ENCODE results near the gene ACTA2. TPM values are rescaled to one million over a fixed set of nuclear protein-coding genes. Genes with fewer than 3 reads are reported as not detected.

ACTA2 gene
- total and polyA plus RNA-seq, 4 donors, result 3,163 to 9,611 (median 4,255) TPM

DNA sequence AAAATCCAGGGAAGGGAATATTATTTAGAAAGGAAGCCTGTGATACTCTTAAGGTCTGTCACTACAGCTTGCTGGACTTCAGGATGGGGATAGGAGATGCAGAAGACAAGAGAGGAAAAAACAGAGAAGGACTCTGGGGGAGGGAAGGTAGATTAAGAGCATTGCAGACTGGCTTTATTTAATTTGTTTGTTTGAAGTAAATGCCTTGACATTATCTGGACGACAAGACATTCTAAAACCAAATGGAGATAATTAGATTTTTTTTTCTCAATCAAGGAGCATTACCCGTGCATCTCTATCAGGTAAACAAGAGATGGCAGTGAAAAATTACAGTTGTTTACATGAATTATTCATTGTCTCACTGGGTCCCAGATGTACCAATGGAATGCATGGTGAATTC, 24.3 kb downstream of the ACTA2 start:
- ATAC-seq (ENCODE audit: low FRiP score) (no peak), DNase-seq (no peak)
- intact Hi-C loops (cut with DNase I), result no loop called here
- no peaks in the 10 kb centered on the region for H3K27me3 ChIP-seq (ENCODE audit: control insufficient read depth in 1 of 2, insufficient read depth in 2 of 2, low read length in 1 of 2)
- no peaks in the 10 kb centered on the region for H3K9me3 ChIP-seq (ENCODE audit: control insufficient read depth, low read length)
- H3K27ac ChIP-seq (ENCODE audit: low read depth in 1 of 2, low read length in 2 of 2), result no peak overlapping the region
- 63 to 75% methylated on average over 2 of the region's 2 CpGs for WGBS, 2 donors
- H3K4me3 ChIP-seq (ENCODE audit: low read length in 2 of 2), result no peak overlapping the region
- H3K36me3 ChIP-seq (ENCODE audit: control insufficient read depth in 1 of 2, insufficient read depth in 2 of 2, low read length in 1 of 2), result no peaks in the 10 kb centered on the region
- no peaks in the 10 kb centered on the region for H3K4me1 ChIP-seq (ENCODE audit: control insufficient read depth in 1 of 2, insufficient read depth in 2 of 2, low read length in 2 of 2)

DNA sequence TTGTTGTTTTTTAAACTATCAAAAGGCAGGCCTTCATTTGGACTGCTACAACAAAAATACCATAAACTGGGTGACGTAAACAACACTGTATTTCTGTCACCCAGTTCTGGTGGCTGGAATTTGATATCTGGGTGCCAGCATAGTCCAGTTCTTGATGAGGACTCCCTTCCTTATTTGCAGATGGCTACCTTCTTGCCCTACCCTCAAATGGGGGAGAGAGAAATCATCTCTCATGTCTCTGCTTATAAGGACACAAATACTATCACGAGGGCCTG, 25.2 kb downstream of the ACTA2 start:
- DNase-seq (no peak), ATAC-seq (ENCODE audit: low FRiP score) (no peak)
- no peak overlapping the region for H3K4me3 ChIP-seq (ENCODE audit: low read length in 2 of 2)
- no peak overlapping the region for H3K27ac ChIP-seq (ENCODE audit: low read depth in 1 of 2, low read length in 2 of 2)
- no peaks in the 10 kb centered on the region for H3K9me3 ChIP-seq (ENCODE audit: control insufficient read depth, low read length)
- H3K4me1 ChIP-seq (ENCODE audit: control insufficient read depth in 1 of 2, insufficient read depth in 2 of 2, low read length in 2 of 2), result no peaks in the 10 kb centered on the region
- H3K36me3 ChIP-seq (ENCODE audit: control insufficient read depth in 1 of 2, insufficient read depth in 2 of 2, low read length in 1 of 2), result no peaks in the 10 kb centered on the region
- WGBS, 2 donors, result 87 to 95% methylated on average over 2 of the region's 2 CpGs
- H3K27me3 ChIP-seq (ENCODE audit: control insufficient read depth in 1 of 2, insufficient read depth in 2 of 2, low read length in 1 of 2), result no peaks in the 10 kb centered on the region
- intact Hi-C loops (cut with DNase I), result no loop called here

DNA sequence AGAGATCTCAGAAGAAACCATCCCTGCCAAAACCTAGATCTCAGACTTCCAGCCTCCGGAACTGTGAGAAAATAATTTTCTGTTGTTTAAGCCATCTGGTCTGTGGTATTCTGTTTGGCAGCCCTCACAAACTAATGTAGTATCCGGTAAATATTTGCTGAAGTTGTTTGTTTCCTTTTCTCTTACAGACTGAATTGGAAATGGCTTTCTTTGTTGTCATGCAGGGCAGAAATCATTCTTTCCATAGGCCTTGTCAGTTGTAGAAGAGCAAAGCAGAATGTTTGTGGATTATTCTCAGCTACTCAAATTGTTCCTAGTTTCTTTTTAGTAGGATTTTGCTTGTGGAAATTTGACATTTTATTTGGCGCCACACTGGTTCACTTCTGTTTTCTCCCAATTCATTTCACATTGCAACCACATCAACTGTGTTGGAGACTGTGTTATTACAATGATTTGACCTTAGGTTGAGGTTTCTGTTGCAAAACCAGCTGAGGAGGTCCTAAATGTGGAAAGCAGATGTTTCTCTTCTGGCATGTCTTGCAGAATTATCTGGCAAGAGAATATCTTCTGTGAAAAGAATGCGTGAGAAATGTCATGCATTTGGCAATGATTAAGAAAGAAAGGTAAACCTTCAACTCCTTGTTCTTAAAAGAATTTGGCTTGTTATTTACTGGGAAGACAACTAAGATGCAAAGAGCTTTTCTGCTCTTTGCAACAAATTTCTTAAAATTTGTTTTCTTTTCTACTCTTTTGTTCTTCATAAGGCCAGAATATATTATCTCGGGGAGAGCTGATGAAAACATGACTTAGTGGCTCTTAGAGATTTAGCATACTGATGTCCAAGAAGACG, 25.8 kb downstream of the ACTA2 start:
- Histone ChIP-seq H3K27ac (ENCODE audit: low read depth in 1 of 2, low read length in 2 of 2) (no peak overlapping the region), H3K27me3 (ENCODE audit: control insufficient read depth in 1 of 2, insufficient read depth in 2 of 2, low read length in 1 of 2) (no peaks in the 10 kb centered on the region), H3K4me1 (ENCODE audit: control insufficient read depth in 1 of 2, insufficient read depth in 2 of 2, low read length in 2 of 2) (no peaks in the 10 kb centered on the region), H3K36me3 (ENCODE audit: control insufficient read depth in 1 of 2, insufficient read depth in 2 of 2, low read length in 1 of 2) (no peaks in the 10 kb centered on the region), H3K4me3 (ENCODE audit: low read length in 2 of 2) (no peak overlapping the region), H3K9me3 (ENCODE audit: control insufficient read depth, low read length) (no peaks in the 10 kb centered on the region)
- DNase-seq (no peak), ATAC-seq (ENCODE audit: low FRiP score) (peak; percentile 46)
- intact Hi-C loops (cut with DNase I), result no loop called here
- 73 to 75% methylated on average over 6 of the region's 6 CpGs for WGBS, 2 donors

DNA sequence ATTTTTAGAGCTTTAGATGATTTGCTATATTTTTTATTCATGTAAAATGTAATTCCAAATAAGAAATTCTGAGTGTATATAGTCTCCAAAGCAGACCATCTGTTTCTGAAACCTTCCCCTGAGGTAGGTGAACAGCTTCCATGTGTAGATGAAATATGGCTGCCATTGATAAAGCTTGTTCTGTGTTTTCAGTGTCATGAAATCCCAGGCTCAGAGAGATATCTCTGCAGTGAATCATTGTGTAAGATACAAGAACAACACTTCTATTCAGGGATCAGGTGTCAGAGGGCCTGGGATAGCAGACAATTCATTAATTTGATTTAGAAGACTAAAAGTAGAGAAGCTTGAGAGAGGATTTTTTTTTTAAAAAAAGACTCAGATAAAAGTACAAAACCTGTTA, 29.1 kb downstream of the ACTA2 start:
- no peak overlapping the region for H3K27ac ChIP-seq (ENCODE audit: low read depth in 1 of 2, low read length in 2 of 2)
- ATAC-seq (ENCODE audit: low FRiP score), result no peak
- intact Hi-C loops (cut with DNase I), result no loop called here

DNA sequence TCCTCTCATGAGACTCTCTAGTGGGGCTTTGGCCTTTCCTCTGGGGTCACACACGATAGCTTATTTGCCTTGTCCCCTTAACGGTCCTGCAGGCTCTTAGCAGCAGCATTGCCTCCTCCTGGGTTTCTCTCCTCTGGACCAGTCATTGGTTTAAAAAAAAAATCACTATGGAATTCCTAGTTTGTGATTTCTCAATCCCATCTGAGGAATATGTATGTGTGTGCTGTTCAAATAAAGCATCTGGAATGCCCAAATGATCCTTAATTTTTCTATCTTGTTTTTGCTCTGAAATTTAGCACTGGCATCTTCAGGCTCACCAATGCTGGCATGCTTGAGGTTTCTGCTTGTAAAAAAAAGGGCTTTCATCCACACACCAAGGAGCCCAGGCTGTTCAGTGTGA, 30.5 kb downstream of the ACTA2 start:
- no peak overlapping the region for H3K4me3 ChIP-seq (ENCODE audit: low read length in 2 of 2)
- no peaks in the 10 kb centered on the region for H3K36me3 ChIP-seq (ENCODE audit: control insufficient read depth in 1 of 2, insufficient read depth in 2 of 2, low read length in 1 of 2)
- 80 to 86% methylated on average over 2 of the region's 2 CpGs for WGBS, 2 donors
- ATAC-seq (ENCODE audit: low FRiP score), result no peak
- no peak overlapping the region for H3K27ac ChIP-seq (ENCODE audit: low read depth in 1 of 2, low read length in 2 of 2)
- intact Hi-C loops (cut with DNase I), result no loop called here
- no peaks in the 10 kb centered on the region for H3K9me3 ChIP-seq (ENCODE audit: control insufficient read depth, low read length)
- H3K4me1 ChIP-seq (ENCODE audit: control insufficient read depth in 1 of 2, insufficient read depth in 2 of 2, low read length in 2 of 2), result no peaks in the 10 kb centered on the region
- no peak for DNase-seq
- no peaks in the 10 kb centered on the region for H3K27me3 ChIP-seq (ENCODE audit: control insufficient read depth in 1 of 2, insufficient read depth in 2 of 2, low read length in 1 of 2)

More for the DNA sequence above, 29.1 kb downstream of the ACTA2 start:
- Histone ChIP-seq H3K27me3 (ENCODE audit: control insufficient read depth in 1 of 2, insufficient read depth in 2 of 2, low read length in 1 of 2) (no peaks in the 10 kb centered on the region), H3K4me3 (ENCODE audit: low read length in 2 of 2) (no peak overlapping the region), H3K4me1 (ENCODE audit: control insufficient read depth in 1 of 2, insufficient read depth in 2 of 2, low read length in 2 of 2) (no peaks in the 10 kb centered on the region), H3K36me3 (ENCODE audit: control insufficient read depth in 1 of 2, insufficient read depth in 2 of 2, low read length in 1 of 2) (no peaks in the 10 kb centered on the region), H3K9me3 (ENCODE audit: control insufficient read depth, low read length) (no peaks in the 10 kb centered on the region)
- no peak for DNase-seq

DNA sequence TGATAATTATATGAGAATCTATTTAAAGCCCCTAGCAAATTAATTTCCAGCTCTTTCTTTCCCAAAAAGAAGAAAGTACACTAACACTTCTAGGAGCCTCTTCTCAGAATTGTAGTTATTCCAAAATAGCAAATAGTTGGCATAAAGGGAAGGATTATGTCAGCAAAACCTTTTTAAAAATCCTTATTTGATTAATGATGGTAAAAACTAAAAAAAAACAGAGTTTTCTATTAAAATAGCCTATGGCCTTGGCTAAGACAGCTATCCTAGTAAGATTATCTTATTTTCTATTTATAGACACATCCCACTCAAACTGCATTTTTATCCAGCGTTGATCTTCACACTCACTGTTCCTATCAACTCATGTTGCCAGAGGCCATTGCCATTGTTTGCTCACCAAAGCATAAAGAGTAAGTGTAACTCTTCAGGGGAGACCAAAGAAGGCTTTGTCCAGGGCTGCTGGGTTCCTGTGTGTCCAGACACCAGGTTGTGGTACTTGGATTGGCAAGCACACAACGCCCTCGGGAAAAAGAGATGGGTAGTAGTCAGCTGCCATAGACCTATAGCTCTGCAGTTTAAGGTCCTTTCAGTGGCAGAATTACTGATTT, 31.5 kb downstream of the ACTA2 start:
- no peak for ATAC-seq (ENCODE audit: low FRiP score)
- Histone ChIP-seq H3K36me3 (ENCODE audit: control insufficient read depth in 1 of 2, insufficient read depth in 2 of 2, low read length in 1 of 2) (no peaks in the 10 kb centered on the region), H3K4me3 (ENCODE audit: low read length in 2 of 2) (no peak overlapping the region), H3K27me3 (ENCODE audit: control insufficient read depth in 1 of 2, insufficient read depth in 2 of 2, low read length in 1 of 2) (no peaks in the 10 kb centered on the region), H3K4me1 (ENCODE audit: control insufficient read depth in 1 of 2, insufficient read depth in 2 of 2, low read length in 2 of 2) (no peaks in the 10 kb centered on the region), H3K9me3 (ENCODE audit: control insufficient read depth, low read length) (no peaks in the 10 kb centered on the region), H3K27ac (ENCODE audit: low read depth in 1 of 2, low read length in 2 of 2) (no peak overlapping the region)
- no peak for DNase-seq
- intact Hi-C loops (cut with DNase I), result no loop called here
- WGBS, 2 donors, result 3 to 11% methylated on average over 3 of the region's 3 CpGs

DNA sequence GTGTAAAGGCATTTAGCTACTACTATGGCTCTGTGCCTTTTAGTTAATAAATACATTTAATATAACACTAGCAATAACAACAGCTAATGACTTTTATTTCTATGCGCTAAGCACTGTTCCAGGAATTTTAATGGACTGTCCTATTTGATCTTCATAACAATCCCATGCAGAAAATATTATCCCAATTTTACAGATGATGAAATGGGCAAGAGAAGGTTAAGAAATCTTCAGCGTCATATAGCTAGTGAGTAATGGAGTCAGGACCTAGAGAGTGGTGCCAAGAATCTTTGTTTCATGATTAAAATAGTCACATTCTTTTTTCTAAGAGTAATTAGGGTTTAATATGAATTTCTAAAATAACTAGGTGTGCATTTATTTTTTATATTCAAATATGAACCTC, 32.4 kb downstream of the ACTA2 start:
- DNase-seq, result no peak
- intact Hi-C loops (cut with DNase I), result no loop called here
- H3K27me3 ChIP-seq (ENCODE audit: control insufficient read depth in 1 of 2, insufficient read depth in 2 of 2, low read length in 1 of 2), result no peaks in the 10 kb centered on the region
- WGBS, 2 donors, result 46 to 47% methylated on average over 2 of the region's 2 CpGs
- H3K27ac ChIP-seq (ENCODE audit: low read depth in 1 of 2, low read length in 2 of 2), result no peak overlapping the region
- no peaks in the 10 kb centered on the region for H3K36me3 ChIP-seq (ENCODE audit: control insufficient read depth in 1 of 2, insufficient read depth in 2 of 2, low read length in 1 of 2)
- no peak overlapping the region for H3K4me3 ChIP-seq (ENCODE audit: low read length in 2 of 2)
- ATAC-seq (ENCODE audit: low FRiP score), result no peak
- H3K4me1 ChIP-seq (ENCODE audit: control insufficient read depth in 1 of 2, insufficient read depth in 2 of 2, low read length in 2 of 2), result no peaks in the 10 kb centered on the region
- no peaks in the 10 kb centered on the region for H3K9me3 ChIP-seq (ENCODE audit: control insufficient read depth, low read length)

DNA sequence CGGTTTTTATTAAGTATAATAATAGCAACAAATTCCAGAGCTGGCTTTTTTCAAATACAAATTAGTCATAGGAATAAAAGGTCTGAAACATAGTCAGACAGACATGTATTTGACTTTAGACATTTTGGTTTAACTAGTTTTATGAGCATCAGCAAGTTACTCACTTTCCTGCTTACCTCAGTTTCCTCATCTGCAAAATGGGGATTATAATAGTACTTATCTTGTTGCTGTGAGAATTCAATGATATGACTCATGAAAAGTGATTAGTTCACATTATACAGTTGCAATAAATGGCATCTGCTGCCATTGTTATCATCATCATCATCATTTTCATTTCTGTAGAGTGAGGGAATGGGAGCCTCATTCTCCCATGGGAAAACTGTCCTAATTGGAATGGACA, 33.5 kb downstream of the ACTA2 start:
- Histone ChIP-seq H3K9me3 (ENCODE audit: control insufficient read depth, low read length) (no peaks in the 10 kb centered on the region), H3K27ac (ENCODE audit: low read depth in 1 of 2, low read length in 2 of 2) (no peak overlapping the region), H3K4me3 (ENCODE audit: low read length in 2 of 2) (no peak overlapping the region), H3K4me1 (ENCODE audit: control insufficient read depth in 1 of 2, insufficient read depth in 2 of 2, low read length in 2 of 2) (no peaks in the 10 kb centered on the region), H3K36me3 (ENCODE audit: control insufficient read depth in 1 of 2, insufficient read depth in 2 of 2, low read length in 1 of 2) (no peaks in the 10 kb centered on the region), H3K27me3 (ENCODE audit: control insufficient read depth in 1 of 2, insufficient read depth in 2 of 2, low read length in 1 of 2) (no peaks in the 10 kb centered on the region)
- intact Hi-C loops (cut with DNase I), result no loop called here
- DNase-seq (no peak), ATAC-seq (ENCODE audit: low FRiP score) (no peak)
- WGBS, 2 donors, result 15 to 32% methylated on average over 1 of the region's 1 CpG

DNA sequence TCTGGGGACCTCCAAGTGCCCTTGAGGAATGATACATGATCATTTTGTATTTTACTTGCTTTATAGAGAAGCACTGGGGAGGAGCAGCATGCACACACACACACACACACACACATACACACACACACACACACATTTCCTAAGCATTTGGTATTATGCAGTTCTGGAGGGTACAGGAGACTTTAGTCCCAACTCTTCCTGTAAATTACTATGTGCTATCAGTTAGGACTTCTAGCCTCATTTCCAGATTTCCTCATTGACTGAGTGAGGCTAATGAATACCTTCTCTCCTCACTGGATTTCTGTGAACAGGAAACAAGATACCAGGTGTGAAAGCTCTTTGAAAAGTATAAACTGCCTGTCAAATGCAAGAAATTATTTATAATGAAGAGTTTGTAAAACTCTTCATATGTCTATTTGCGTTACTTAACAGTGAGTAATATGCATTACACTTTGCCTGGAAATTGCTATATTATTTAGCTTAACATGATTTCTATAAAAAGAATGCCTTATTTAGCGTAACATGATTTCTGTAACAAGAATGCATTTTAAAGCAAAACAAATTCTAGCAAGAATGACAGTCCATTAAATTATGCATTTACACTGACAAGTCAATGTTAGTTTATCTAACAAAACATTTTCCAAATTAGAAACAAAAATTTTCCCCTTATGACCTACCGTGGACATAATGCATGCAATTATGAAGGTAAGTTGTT, 34.2 kb downstream of the ACTA2 start:
- Histone ChIP-seq H3K4me1 (ENCODE audit: control insufficient read depth in 1 of 2, insufficient read depth in 2 of 2, low read length in 2 of 2) (no peaks in the 10 kb centered on the region), H3K9me3 (ENCODE audit: control insufficient read depth, low read length) (no peaks in the 10 kb centered on the region), H3K36me3 (ENCODE audit: control insufficient read depth in 1 of 2, insufficient read depth in 2 of 2, low read length in 1 of 2) (no peaks in the 10 kb centered on the region), H3K27me3 (ENCODE audit: control insufficient read depth in 1 of 2, insufficient read depth in 2 of 2, low read length in 1 of 2) (no peaks in the 10 kb centered on the region), H3K4me3 (ENCODE audit: low read length in 2 of 2) (no peak overlapping the region), H3K27ac (ENCODE audit: low read depth in 1 of 2, low read length in 2 of 2) (no peak overlapping the region)
- no peak for DNase-seq
- ATAC-seq (ENCODE audit: low FRiP score), result no peak
- WGBS, 2 donors, result 90 to 94% methylated on average over 3 of the region's 3 CpGs
- intact Hi-C loops (cut with DNase I), result no loop called here

Measured in aorta (tissue), 5 donors.